ENCODE results near the gene MLKL.

The MLKL gene

DNA sequence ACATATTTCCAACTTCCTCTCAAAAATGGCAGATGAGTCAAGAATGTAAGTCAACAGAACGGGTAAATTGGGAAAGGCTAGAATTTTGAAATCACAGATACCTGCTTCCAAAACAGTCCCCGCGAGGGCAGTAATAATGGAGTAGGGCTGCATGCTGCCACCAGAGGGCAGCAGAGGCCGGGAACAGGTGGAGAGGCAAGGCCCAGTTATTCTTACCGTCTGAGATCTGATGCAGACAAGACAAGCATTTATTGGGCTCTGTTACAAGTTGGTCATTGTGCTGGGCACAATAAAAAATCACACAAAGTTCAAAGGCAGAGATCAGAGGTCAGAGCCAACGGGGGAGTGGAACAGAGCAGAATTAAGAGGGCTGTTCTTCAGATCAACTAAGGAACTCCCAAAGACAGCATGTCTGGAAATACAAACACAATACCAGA is 8.8 kb upstream of the MLKL start:
- H3K4me3 ChIP-seq (ENCODE audit: low read depth, low read length), result no peak overlapping the region
- DNase-seq (ENCODE audit: low read depth), result peak; percentile 84
- TF ChIP-seq, protein P1, sequence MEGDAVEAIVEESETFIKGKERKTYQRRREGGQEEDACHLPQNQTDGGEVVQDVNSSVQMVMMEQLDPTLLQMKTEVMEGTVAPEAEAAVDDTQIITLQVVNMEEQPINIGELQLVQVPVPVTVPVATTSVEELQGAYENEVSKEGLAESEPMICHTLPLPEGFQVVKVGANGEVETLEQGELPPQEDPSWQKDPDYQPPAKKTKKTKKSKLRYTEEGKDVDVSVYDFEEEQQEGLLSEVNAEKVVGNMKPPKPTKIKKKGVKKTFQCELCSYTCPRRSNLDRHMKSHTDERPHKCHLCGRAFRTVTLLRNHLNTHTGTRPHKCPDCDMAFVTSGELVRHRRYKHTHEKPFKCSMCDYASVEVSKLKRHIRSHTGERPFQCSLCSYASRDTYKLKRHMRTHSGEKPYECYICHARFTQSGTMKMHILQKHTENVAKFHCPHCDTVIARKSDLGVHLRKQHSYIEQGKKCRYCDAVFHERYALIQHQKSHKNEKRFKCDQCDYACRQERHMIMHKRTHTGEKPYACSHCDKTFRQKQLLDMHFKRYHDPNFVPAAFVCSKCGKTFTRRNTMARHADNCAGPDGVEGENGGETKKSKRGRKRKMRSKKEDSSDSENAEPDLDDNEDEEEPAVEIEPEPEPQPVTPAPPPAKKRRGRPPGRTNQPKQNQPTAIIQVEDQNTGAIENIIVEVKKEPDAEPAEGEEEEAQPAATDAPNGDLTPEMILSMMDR (IDR thresholded peaks at IDR 0.05; ENCODE audit: insufficient read depth, low read depth, low read length, missing control alignments), result peak; percentile 95

- DNase-seq (ENCODE audit: low read depth), result peak; percentile 60
- TF ChIP-seq, protein P1 (IDR thresholded peaks at IDR 0.05; ENCODE audit: insufficient read depth, low read depth, low read length, missing control alignments), result no peak
Observed at GRCh38 chr16:74700116-74700437, 585 bp downstream of the MLKL start.

DNA sequence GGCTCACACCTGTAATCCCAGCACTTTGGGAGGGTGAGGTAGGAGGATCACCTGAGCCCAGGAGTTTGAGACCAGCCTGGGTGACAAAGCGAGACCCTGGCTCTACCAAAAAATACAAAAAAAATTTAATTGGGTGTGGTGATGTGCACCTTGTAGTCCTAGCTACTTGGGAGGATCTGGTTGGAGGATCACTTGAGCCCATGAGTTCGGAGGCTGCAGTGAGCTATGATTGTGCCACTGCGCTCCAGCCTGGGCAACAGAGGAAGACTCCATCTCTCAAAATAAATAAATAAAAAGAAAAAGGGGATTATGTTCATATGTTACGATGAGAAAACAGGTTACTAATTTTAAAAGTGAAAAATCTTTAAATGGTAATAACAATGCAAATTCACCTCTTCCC is 996 bp downstream of the MLKL start:
- TF ChIP-seq, protein P1 (IDR thresholded peaks at IDR 0.05; ENCODE audit: insufficient read depth, low read depth, low read length, missing control alignments), result no peak
- peak overlapping the region; percentile 71 for H3K4me3 ChIP-seq (ENCODE audit: low read depth, low read length)
- peak; percentile 46 for DNase-seq (ENCODE audit: low read depth)

More at GRCh38 chr16:74700116-74700437, 585 bp downstream of the MLKL start:
- peak overlapping the region; percentile 71 for H3K4me3 ChIP-seq (ENCODE audit: low read depth, low read length)

DNA sequence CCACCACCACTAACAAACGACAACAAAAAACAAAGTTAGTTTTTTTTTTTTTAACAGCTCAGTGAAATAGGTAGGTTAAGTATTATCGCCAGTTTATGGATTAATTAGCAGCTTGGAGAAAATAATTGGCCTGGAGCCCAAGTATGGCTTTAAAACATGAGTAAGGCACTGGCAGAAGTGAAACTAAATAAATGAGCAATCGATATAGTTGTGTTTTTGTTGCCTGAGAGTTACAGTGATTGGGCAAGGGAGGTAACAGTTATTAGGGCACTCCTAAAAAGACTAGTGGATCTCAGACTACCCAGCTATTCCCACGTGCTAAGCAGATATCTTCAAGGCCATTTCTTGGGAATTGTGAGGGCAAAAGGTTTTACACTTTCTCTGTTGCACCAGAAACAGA is 2.4 kb downstream of the MLKL start:
- TF ChIP-seq, protein P1 (IDR thresholded peaks at IDR 0.05; ENCODE audit: insufficient read depth, low read depth, low read length, missing control alignments), result no peak
- peak; percentile 45 for DNase-seq (ENCODE audit: low read depth)
- peak overlapping the region; percentile 71 for H3K4me3 ChIP-seq (ENCODE audit: low read depth, low read length)

- peak overlapping the region; percentile 35 for H3K4me3 ChIP-seq (ENCODE audit: low read depth, low read length)
- DNase-seq (ENCODE audit: low read depth), result peak; percentile 90
- TF ChIP-seq, protein P1 (IDR thresholded peaks at IDR 0.05; ENCODE audit: insufficient read depth, low read depth, low read length, missing control alignments), result no peak
Observed at GRCh38 chr16:74695450-74696422, 4.9 kb downstream of the MLKL start.

DNA sequence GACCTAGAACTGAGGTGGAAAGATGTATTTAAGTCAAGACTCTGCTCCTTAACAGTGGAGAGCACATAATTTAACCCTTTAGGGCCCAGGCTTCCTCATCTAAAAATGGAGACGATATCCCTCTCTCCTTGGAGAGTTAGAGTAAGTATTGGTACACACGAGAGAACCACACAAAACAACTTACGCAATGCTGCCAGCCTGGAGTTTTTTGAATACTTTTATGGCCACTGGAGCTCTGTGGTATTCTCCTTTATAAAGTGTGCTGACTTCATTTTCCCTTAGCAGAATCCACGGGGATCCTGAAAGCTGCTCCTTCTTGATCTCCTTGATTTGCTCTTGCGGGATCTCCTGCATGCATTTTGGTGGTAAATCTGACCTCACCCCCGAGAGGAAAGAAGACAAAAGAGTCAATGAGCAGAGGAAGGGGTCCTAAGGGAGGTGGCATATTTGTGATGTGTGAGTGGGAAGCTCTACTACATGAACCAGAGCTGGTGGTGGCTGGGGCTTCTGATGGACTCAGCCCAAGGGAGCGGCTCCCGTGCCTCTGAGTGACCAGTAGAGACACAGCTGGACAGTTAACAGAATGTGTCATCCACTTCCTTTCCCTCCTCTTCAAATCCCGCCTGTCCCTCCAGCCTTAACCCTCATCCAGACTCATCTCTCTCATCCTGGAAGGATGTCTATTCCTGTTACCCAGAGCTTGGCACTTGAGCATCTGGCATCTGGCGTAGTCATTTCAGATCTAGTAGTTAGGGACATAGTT is 9.4 kb downstream of the MLKL start:
- TF ChIP-seq, protein P1 (IDR thresholded peaks at IDR 0.05; ENCODE audit: insufficient read depth, low read depth, low read length, missing control alignments), result no peak
- H3K4me3 ChIP-seq (ENCODE audit: low read depth, low read length), result no peak overlapping the region
- DNase-seq (ENCODE audit: low read depth), result no peak
